Type B pancreatic cell (in vitro differentiated cells): ENCODE results near the gene EVA1A. TPM values are rescaled to one million over a fixed set of nuclear protein-coding genes. Genes with fewer than 3 reads are reported as not detected.
A peak's percentile ranks its signal among the peaks of the same experiment; 100 is the strongest.

Experiments used
- DNase-seq: peaks from one replicate; pipeline ENCODE4 v3.0.0; 2021; ENCODE audit warnings: mixed read lengths; ENCODE audit not compliant: unreplicated experiment; ENCODE audit errors: extremely low spot score
- H3K27ac Mint-ChIP-seq: 2 replicates; pipeline ENCODE4 v1.8.0; 2021; ENCODE audit warnings: mild to moderate bottlenecking, mixed read lengths
- H3K27me3 Mint-ChIP-seq: 2 replicates; pipeline ENCODE4 v1.8.0; 2021; ENCODE audit warnings: mixed read lengths
- H3K36me3 Mint-ChIP-seq: 2 replicates; pipeline ENCODE4 v1.8.0; 2021; ENCODE audit warnings: mixed read lengths
- H3K4me1 Mint-ChIP-seq: one replicate; pipeline ENCODE4 v1.8.0; 2021; ENCODE audit warnings: mixed read lengths; ENCODE audit not compliant: unreplicated experiment
- H3K4me3 Mint-ChIP-seq: 2 replicates; pipeline ENCODE4 v1.8.0; 2021; ENCODE audit warnings: mild to moderate bottlenecking, mixed read lengths
- H3K9me3 Mint-ChIP-seq: 2 replicates; pipeline ENCODE4 v1.8.0; 2021; ENCODE audit warnings: mixed read lengths
- total RNA-seq: library from RNA; stranded (reverse); gene quantifications from 2 replicates; pipeline ENCODE4 v1.2.1, GENCODE V29; 2021; ENCODE audit warnings: low replicate concordance
- TF ChIP-seq, protein P1 (sequence below): fragments of 200-600 bp; sonication (generic); conservative IDR thresholded peaks from 2 replicates; pipeline ENCODE4 v1.5.0; 2021; ENCODE audit warnings: antibody characterized with exemption, mild to moderate bottlenecking

The EVA1A gene
- total RNA-seq, 1 donor from 2014 or later: 13.5 TPM

DNA sequence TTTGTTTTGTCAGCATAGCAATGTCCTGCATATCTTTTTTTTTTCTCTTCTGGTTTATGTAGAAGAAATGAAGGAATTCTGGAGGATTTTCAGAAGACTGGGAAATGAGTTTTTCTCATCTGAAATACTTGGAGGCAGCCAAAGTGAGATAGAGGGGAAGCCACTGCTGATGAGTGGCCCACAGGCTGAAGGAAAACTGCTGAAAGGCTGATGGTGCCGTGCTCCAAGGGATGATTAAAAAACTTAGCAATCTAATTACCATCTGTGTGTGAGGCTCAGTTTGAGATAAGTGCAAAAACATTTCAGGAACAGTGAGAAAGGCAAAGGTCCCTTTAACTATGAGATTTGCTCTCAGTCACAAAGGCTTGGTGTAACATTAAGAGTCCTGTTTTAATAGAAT is 98.5 kb downstream of the EVA1A start:
- H3K4me3 Mint-ChIP-seq: no peak overlapping the region
- peaks cover 3% of the 10 kb centered on the region for H3K27me3 Mint-ChIP-seq
- H3K27ac Mint-ChIP-seq: no peak overlapping the region
- H3K9me3 Mint-ChIP-seq: no peaks in the 10 kb centered on the region
- H3K4me1 Mint-ChIP-seq: peaks cover 20% of the 10 kb centered on the region
- TF ChIP-seq, protein P1, sequence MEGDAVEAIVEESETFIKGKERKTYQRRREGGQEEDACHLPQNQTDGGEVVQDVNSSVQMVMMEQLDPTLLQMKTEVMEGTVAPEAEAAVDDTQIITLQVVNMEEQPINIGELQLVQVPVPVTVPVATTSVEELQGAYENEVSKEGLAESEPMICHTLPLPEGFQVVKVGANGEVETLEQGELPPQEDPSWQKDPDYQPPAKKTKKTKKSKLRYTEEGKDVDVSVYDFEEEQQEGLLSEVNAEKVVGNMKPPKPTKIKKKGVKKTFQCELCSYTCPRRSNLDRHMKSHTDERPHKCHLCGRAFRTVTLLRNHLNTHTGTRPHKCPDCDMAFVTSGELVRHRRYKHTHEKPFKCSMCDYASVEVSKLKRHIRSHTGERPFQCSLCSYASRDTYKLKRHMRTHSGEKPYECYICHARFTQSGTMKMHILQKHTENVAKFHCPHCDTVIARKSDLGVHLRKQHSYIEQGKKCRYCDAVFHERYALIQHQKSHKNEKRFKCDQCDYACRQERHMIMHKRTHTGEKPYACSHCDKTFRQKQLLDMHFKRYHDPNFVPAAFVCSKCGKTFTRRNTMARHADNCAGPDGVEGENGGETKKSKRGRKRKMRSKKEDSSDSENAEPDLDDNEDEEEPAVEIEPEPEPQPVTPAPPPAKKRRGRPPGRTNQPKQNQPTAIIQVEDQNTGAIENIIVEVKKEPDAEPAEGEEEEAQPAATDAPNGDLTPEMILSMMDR: no peak
- H3K36me3 Mint-ChIP-seq: no peaks in the 10 kb centered on the region
- no peak for DNase-seq

DNA sequence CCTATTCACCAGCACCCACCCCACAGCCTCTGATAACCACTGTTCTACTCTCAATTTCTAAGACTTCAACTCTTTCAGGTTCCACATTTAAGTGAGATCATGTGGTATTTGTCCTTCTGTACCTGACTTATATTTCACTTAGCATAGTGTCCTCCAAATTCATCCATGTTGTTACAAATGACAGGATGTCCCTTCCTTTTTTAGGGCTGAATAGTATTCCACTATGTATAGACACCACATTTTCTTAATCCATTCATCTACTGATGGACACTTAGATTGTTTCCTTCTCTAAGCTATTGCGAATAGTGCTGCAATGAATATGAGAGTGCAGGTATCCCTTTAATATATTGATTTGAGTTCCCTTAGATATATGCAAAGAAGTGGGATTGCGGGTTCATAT is 100.1 kb downstream of the EVA1A start:
- H3K36me3 Mint-ChIP-seq: no peaks in the 10 kb centered on the region
- DNase-seq: no peak
- no peak overlapping the region for H3K27ac Mint-ChIP-seq
- peaks cover 3% of the 10 kb centered on the region for H3K27me3 Mint-ChIP-seq
- no peaks in the 10 kb centered on the region for H3K9me3 Mint-ChIP-seq
- no peak overlapping the region for H3K4me3 Mint-ChIP-seq
- H3K4me1 Mint-ChIP-seq: peaks cover 20% of the 10 kb centered on the region
- TF ChIP-seq, protein P1: no peak

DNA sequence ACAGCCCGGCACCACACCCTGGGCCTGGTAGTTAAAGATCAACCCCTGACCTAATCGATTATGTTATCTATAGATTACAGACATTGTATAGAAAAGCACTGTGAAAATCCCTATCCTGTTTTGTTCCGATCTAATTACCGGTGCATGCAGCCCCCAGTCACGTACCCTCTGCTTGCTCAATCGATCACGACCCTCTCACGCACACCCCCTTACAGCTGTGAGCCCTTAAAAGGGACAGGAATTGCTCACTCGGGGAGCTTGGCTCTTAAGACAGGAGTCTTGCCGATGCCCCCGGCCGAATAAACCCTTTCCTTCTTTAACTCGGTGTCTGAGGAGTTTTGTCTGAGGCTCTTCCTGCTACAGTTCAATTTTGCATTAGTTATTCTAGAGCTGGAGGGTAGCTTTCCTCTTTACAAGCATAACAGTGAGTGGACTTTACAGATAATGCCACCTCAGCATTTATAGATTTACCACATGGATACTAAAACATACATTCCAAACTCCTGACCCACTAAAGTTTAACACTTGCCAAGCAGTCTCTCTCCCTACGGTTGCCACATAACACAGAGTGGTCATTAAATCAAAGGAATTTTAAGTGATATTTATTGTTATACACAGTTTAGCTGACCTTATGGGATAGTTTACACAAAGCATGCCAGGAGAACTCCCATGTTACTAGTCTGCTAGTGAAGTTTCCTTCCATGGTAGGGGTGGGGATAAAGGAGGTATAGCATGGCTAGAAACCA is 101.0 kb downstream of the EVA1A start:
- Mint-ChIP-seq H3K4me3 (peak overlapping the region; percentile 12), H3K36me3 (no peaks in the 10 kb centered on the region), H3K27ac (no peak overlapping the region), H3K27me3 (peaks cover 3% of the 10 kb centered on the region), H3K4me1 (peaks cover 18% of the 10 kb centered on the region), H3K9me3 (no peaks in the 10 kb centered on the region)
- DNase-seq: no peak
- TF ChIP-seq, protein P1: no peak

DNA sequence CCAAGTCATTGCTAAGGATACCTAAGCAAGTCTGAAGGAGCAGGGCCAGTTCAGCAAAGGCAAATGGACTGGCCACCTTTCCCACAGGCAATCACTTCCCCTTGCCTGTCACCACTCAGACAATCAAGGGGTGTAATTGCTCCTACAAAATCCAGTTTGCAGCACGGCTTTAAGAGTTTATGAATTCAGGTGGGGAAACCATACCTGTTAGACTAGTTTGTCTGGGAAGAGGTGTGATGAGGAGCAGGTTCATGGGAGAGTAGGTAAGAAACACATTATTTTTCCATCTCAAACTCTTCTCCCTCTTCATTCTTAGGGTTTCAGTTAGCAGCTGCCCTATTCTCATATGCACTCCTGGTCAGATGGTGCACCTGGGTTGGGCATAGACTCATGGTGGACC is 102.5 kb downstream of the EVA1A start:
- Mint-ChIP-seq H3K4me1 (peaks cover 15% of the 10 kb centered on the region), H3K4me3 (peak overlapping the region; percentile 20), H3K36me3 (no peaks in the 10 kb centered on the region), H3K27me3 (peaks cover 3% of the 10 kb centered on the region), H3K27ac (peak overlapping the region; percentile 12), H3K9me3 (no peaks in the 10 kb centered on the region)
- TF ChIP-seq, protein P1: no peak
- DNase-seq: no peak

DNA sequence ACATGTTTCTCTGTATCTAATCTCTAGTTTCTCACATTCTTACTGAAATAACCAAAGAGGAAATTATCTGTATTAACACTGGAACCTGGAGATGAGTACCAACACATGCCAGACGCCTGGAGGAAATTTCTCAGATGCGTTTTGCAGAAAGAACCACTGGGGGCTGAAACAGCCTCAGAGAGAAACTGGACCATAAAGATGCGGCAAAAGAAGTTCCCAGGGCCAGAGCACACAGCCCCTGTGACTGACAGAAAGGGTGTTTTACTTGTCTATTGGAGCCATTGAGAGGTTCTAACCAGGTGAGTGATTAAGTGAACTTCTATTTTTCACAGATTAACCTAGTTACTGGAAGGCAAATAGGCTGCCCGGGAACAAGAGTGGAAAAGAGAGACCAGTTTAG is 103.9 kb downstream of the EVA1A start:
- H3K4me1 Mint-ChIP-seq: peaks cover 10% of the 10 kb centered on the region
- no peak overlapping the region for H3K4me3 Mint-ChIP-seq
- TF ChIP-seq, protein P1: peak; percentile 38
- no peak overlapping the region for H3K27ac Mint-ChIP-seq
- DNase-seq: no peak
- no peaks in the 10 kb centered on the region for H3K36me3 Mint-ChIP-seq
- H3K27me3 Mint-ChIP-seq: peaks cover 3% of the 10 kb centered on the region
- no peaks in the 10 kb centered on the region for H3K9me3 Mint-ChIP-seq
